Retinal pigment epithelial cell (primary cell): ENCODE data around the gene MCU.

Experiments
- DNase-seq: peaks from one replicate; pipeline ENCODE4 v3.0.0-alpha.2; 2010; ENCODE audit warnings: low read depth
- H3K4me3 ChIP-seq: 2 replicates; pipeline ENCODE4 v1.5.1; 2011; ENCODE audit warnings: mild to moderate bottlenecking, low read length, control low read depth, moderate library complexity
- CTCF ChIP-seq: conservative IDR thresholded peaks from 2 replicates; pipeline ENCODE4 v1.5.1; 2011; ENCODE audit warnings: low read depth, low read length, control low read depth, inconsistent platforms

The MCU gene

GRCh38 chr10:72802332-72802731 lies 110.4 kb downstream of the MCU start:
- no peak overlapping the region for H3K4me3 ChIP-seq
- no peak for DNase-seq
- TF ChIP-seq CTCF = no peak

- no peak for DNase-seq
- no peak overlapping the region for H3K4me3 ChIP-seq
- no peak for TF ChIP-seq CTCF
Measured at GRCh38 chr10:72802763-72803505, 111.0 kb downstream of the MCU start.

- no peak for TF ChIP-seq CTCF
- no peak overlapping the region for H3K4me3 ChIP-seq
- DNase-seq = no peak
Measured at GRCh38 chr10:72808001-72808400, 116.1 kb downstream of the MCU start.

GRCh38 chr10:72809006-72809405 lies 117.1 kb downstream of the MCU start:
- DNase-seq = no peak
- TF ChIP-seq CTCF = no peak
- no peak overlapping the region for H3K4me3 ChIP-seq

GRCh38 chr10:72810976-72811375 lies 119.0 kb downstream of the MCU start:
- DNase-seq = no peak
- no peak for TF ChIP-seq CTCF

GRCh38 chr10:72812415-72812752 lies 120.4 kb downstream of the MCU start:
- H3K4me3 ChIP-seq = no peak overlapping the region
- TF ChIP-seq CTCF = no peak
- DNase-seq = no peak

More at GRCh38 chr10:72810976-72811375, 119.0 kb downstream of the MCU start:
- no peak overlapping the region for H3K4me3 ChIP-seq

GRCh38 chr10:72812753-72813430 lies 120.9 kb downstream of the MCU start:
- TF ChIP-seq CTCF = no peak
- no peak for DNase-seq
- H3K4me3 ChIP-seq = no peak overlapping the region
